Skin of body (tissue), 3 donors: Measurements from ENCODE around the gene PIGQ. TPM values are rescaled to one million over a fixed set of nuclear protein-coding genes. Genes with fewer than 3 reads are reported as not detected.
A peak's percentile ranks its signal among the peaks of the same experiment; 100 is the strongest.

Source experiments
- DNase-seq: peaks from one replicate; lab custom pipeline; 2025; lab: John Stamatoyannopoulos, UW
- small RNA-seq: library from RNA; depleted of rRNA; stranded (forward); fragments of <200 nt; gene quantifications from one replicate; pipeline ENCODE3, GENCODE V24; 2014; ENCODE audit warnings: low replicate concordance
- total RNA-seq: library from RNA; depleted of rRNA; stranded (reverse); fragments of >200 nt; gene quantifications from one replicate; pipeline ENCODE4 v1.2.3, GENCODE V29; 2014

The PIGQ gene
- total RNA-seq, 1 donor from 2014 or later, result 10.4 TPM

DNA sequence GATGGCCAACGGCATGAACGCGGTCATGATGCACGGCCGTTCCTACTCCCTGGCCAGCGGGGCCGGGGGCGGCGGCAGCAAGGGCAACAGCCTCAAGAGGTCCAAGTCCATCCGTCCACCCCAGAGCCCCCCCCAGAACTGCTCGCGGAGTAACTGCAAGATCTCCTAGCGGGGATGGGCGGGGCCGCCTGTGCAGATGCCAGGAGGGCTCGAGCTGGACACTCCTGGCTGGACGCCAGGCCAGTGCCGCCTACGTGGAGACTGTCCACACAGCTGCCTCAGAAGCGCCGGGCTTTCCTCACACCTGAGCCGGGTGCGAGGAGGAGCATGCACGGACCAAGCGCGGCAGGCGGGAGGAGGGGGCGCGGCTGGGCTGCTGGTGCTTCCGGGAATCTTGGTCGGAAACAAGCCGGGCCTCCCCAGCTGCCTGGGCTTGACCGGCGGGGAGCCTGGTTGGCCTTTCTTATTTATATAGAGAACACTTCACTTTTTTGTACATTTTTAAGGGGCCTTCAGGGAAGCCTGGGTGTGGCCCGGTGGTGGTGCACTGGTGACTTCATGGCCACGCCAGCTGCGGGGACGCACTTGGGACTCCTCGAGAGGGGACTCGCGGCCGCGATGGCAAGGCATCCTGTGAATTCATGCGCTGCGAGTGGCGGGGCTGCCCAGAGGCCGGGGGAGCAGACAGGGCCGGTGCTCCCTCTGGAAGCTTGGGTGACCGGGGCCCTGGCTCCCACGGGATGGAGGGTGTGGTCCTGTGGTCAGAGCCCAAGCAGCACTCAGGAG is 57.9 kb downstream of the PIGQ start:
- no peak for DNase-seq

DNA sequence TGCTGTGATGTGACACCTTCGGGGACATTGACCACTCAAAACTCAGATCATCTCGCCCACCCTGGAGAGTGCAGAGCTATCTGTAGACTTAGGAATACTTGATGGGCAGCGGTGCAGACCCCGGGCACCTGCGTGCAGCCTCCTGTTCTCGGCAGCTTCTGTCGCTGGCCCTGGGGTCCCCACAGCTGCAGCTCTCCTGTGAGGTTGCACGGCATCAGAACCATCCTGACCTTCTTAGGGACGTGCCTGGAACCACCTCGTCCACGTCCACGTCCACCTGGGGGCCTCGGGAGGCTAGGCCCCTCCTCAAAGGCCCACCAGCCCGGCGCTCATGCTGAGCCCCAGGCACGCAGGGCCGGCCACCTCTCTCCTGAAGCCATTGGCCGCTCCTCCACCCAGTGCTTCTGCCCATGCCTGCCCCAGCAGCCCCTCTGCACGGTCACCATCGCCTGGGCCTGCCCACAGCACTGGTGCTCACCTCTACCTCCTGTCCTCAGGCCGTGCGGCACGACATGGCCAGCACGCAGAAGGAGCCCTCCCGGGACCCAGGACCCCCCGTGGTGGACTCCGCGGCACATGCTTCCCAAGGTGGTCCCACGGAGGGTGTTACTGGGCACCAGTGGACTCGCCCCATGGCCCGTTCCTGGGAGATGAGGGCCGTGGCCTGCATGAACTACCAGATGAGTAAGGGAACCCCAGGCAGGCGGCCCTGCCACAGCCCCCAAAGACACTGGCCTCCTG is 58.7 kb downstream of the PIGQ start:
- DNase-seq, result no peak

DNA sequence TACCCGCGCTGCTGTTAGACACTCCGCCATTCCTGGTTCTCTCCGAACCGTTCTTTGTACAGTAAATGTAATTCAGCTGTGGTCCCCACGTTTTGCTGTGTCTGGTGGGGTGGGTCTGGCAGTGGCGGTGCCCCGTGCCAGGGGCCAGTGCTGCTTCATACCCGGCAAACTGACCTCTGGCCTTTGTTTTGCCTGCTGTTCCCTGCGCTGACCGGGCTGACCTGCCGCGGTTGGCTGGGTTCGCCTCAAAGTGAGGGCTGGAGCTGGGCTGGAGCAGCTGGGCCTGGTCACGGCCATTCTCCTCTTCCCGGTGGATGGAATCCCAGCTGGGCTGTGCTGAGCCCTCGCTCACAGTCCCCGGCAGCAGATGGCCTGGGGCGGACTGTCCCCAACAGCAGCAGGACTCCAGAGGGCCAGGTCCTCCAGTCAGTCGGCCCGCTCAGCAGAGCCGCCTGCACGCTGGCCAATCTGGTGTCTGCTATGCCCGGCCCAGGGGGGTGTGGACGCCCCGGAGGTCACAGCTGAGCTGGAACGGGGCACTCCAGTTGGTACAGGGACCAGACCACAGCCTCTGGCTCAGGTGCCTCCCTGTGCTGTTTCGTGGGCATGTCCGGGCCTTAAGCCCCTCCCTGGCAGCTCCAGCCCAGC is 59.5 kb downstream of the PIGQ start:
- DNase-seq, result no peak

DNA sequence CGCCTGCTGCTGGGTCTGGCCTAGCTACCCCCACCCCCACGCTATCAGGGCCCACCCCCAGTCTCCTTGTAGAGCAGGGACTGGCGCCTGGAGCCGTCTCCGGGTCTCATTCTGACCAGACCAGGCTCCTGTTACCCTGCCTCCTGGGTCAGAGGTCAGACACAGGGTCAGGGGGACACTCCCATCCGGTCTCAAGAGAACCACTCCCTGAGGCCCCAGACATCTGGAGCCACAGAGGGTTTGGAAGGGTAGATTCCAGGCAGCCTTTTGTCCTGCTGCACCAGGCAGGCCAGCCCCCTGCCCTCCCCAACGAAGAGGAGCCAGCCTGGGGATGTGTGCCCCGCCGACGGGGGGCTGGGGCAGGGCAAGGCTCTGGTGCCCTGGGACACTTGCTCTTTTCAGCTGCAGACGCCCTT is 60.1 kb downstream of the PIGQ start:
- DNase-seq, result no peak

DNA sequence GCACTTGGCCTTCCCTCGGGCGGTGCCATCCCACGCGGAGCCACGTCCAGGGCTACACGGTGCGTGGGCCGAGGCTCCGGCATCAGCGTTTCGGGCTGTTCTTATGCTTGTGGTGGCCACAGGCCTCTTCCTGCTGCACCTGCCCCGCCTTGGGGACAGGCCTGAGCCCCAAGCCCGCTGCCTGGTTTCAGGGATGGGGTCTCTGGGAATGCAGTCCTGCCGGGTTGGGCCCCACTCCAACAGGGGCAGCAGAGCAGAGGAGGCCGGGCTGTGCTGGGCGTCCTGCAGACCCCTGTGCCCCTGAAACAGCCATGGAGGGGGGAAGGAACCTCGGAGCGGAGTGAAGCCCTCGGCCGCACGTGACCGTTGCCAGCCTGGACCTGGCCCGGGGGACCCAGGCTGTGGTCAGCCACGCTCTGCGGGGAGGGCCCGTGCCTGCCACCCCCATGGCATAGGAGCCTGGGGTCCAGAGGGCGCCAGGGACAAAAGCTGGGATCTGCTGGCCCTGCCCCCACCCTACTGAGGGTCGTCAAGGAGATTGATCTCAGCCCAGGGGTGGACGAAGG is 60.6 kb downstream of the PIGQ start:
- no peak for DNase-seq

DNA sequence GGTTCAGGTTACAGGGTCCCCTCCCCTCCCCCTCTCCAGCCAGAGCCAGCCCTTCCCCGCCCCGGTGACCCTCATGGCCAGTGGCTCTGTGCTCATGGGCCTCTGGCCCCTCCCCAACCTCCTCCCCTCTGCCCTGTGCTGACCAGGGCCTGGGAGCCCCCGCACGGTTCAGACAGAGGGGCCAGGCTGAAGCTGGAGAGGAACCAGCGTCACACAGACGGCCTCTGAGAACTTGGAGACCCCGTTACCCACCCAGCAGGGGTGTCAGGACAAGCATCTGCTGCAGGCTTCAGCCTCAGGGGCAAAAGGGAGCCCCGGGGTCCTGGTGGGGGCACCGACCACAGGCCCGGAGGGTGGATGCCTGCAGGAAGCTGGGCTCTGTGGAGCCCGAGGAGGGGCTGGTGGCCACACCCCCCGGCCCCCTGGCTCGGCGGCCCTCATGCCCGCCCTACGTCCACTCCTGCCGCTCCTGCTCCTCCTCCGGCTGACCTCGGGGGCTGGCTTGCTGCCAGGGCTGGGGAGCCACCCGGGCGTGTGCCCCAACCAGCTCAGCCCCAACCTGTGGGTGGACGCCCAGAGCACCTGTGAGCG is 61.1 kb downstream of the PIGQ start, which contains the start of gene WFIKKN1:
WFIKKN1 (plus strand) TSS at position 171 of the 591 bp plus-strand sequence; CDS start at position 440, 269 bp downstream.
- DNase-seq, result no peak

DNA sequence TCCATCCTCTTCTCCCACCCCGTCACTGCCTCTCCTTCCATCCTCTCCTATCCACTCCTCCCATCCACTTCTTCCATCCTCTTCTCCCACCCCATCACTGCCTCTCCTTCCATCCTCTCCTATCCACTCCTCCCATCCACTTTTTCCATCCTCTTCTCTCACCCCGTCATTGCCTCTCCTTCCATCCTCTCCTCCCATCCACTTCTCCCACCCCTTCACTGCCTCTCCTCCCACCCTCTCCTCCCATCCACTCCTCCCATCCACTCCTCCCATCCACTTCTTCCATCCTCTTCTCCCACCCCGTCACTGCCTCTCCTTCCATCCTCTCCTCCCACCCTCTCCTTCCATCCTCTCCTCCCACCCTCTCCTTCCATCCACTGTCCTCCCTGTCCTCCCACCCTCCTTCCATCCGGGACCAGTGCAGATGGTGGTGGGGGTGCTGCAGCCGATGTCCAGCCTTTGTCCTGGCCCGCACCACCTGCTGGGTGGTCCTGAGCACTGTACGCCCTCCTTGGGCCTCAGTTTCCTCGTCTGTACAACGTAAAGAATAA is 62.1 kb downstream of the PIGQ start:
- DNase-seq, result no peak

DNA sequence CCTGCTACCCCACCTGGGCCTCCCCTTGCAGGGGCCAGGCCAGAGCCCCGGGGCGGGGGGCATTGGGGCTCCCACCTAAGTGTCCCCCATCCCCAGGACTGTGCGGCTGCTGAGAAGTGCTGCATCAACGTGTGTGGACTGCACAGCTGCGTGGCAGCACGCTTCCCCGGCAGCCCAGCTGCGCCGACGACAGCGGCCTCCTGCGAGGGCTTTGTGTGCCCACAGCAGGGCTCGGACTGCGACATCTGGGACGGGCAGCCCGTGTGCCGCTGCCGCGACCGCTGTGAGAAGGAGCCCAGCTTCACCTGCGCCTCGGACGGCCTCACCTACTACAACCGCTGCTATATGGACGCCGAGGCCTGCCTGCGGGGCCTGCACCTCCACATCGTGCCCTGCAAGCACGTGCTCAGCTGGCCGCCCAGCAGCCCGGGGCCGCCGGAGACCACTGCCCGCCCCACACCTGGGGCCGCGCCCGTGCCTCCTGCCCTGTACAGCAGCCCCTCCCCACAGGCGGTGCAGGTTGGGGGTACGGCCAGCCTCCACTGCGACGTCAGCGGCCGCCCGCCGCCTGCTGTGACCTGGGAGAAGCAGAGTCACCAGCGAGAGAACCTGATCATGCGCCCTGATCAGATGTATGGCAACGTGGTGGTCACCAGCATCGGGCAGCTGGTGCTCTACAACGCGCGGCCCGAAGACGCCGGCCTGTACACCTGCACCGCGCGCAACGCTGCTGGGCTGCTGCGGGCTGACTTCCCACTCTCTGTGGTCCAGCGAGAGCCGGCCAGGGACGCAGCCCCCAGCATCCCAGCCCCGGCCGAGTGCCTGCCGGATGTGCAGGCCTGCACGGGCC is 62.9 kb downstream of the PIGQ start:
- no peak for DNase-seq

DNA sequence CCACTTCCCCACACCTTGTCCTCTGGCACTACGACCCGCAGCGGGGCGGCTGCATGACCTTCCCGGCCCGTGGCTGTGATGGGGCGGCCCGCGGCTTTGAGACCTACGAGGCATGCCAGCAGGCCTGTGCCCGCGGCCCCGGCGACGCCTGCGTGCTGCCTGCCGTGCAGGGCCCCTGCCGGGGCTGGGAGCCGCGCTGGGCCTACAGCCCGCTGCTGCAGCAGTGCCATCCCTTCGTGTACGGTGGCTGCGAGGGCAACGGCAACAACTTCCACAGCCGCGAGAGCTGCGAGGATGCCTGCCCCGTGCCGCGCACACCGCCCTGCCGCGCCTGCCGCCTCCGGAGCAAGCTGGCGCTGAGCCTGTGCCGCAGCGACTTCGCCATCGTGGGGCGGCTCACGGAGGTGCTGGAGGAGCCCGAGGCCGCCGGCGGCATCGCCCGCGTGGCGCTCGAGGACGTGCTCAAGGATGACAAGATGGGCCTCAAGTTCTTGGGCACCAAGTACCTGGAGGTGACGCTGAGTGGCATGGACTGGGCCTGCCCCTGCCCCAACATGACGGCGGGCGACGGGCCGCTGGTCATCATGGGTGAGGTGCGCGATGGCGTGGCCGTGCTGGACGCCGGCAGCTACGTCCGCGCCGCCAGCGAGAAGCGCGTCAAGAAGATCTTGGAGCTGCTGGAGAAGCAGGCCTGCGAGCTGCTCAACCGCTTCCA is 63.7 kb downstream of the PIGQ start:
- DNase-seq, result no peak

Small RNA genes lying within 50 kb of the gene (small RNA-seq; reads per million reads assigned to genes)
- 0.47 reads per million, percentile 58 among the genes with 10 or more reads in this experiment for gene MIR3176
- not detected for gene MIR5587
- not detected for gene Z98883.1

Other genes starting within 250 kb of the PIGQ start
- 13.3 TPM for gene AXIN1, start 217.2 kb upstream of the PIGQ start, total RNA-seq
- gene MRPL28, start 199.4 kb upstream of the PIGQ start, total RNA-seq, result 20.9 TPM
- gene PGAP6, start 188.0 kb upstream of the PIGQ start, total RNA-seq, result 10.6 TPM
- gene NME4, start 172.8 kb upstream of the PIGQ start, total RNA-seq, result 26.4 TPM
- gene DECR2, start 168.1 kb upstream of the PIGQ start, total RNA-seq, result 7.2 TPM
- gene RAB11FIP3, start 144.3 kb upstream of the PIGQ start, total RNA-seq, result 17.2 TPM
- gene CAPN15, start 42.3 kb upstream of the PIGQ start, total RNA-seq, result 10.2 TPM
- gene PRR35, start 9.6 kb upstream of the PIGQ start, total RNA-seq, result not detected
- 0.59 TPM for gene NHLRC4, start 3.0 kb upstream of the PIGQ start, total RNA-seq
- gene RAB40C, start 20.1 kb downstream of the PIGQ start, total RNA-seq, result 14.8 TPM
- gene WFIKKN1, start 61.0 kb downstream of the PIGQ start, total RNA-seq, result 0.20 TPM
- gene METTL26, start 66.3 kb downstream of the PIGQ start, total RNA-seq, result 22.9 TPM
- gene MCRIP2, start 71.9 kb downstream of the PIGQ start, total RNA-seq, result 6.9 TPM
- 15.1 TPM for gene WDR90, start 79.4 kb downstream of the PIGQ start, total RNA-seq
- 26.4 TPM for gene RHOT2, start 98.2 kb downstream of the PIGQ start, total RNA-seq
- gene RHBDL1, start 105.7 kb downstream of the PIGQ start, total RNA-seq, result 1.2 TPM
- 49.1 TPM for gene STUB1, start 110.4 kb downstream of the PIGQ start, total RNA-seq
- gene JMJD8, start 114.4 kb downstream of the PIGQ start, total RNA-seq, result 18.1 TPM
- gene WDR24, start 120.4 kb downstream of the PIGQ start, total RNA-seq, result 2.3 TPM
- 0.30 TPM for gene FBXL16, start 135.8 kb downstream of the PIGQ start, total RNA-seq
- 6.2 TPM for gene METRN, start 145.2 kb downstream of the PIGQ start, total RNA-seq
- 6.3 TPM for gene ANTKMT, start 151.2 kb downstream of the PIGQ start, total RNA-seq
- 0.20 TPM for gene CCDC78, start 156.5 kb downstream of the PIGQ start, total RNA-seq
- 2.5 TPM for gene HAGHL, start 157.1 kb downstream of the PIGQ start, total RNA-seq
- gene CIAO3, start 171.0 kb downstream of the PIGQ start, total RNA-seq, result 41.2 TPM
- gene MSLN, start 190.8 kb downstream of the PIGQ start, total RNA-seq, result 1.4 TPM
- 7.8 TPM for gene RPUSD1, start 218.4 kb downstream of the PIGQ start, total RNA-seq
- gene CHTF18, start 218.7 kb downstream of the PIGQ start, total RNA-seq, result 10.1 TPM
- not detected for gene GNG13, start 230.8 kb downstream of the PIGQ start, total RNA-seq